Psoas muscle (tissue), 8 donors: ENCODE measurements around the gene PIK3R2. TPM values are rescaled to one million over a fixed set of nuclear protein-coding genes. Genes with fewer than 3 reads are reported as not detected.

Source experiments
- ATAC-seq, 4 donors: fragments of 200-7000 bp; cut with Tn5 transposase; one replicate each; pipeline ENCODE4 v1.9.1; 2020; ENCODE audit warnings: moderate library complexity in 3 of 4, mild to moderate bottlenecking in 2 of 4
- DNase-seq, 2 donors: peaks; one replicate each; pipeline ENCODE4 v3.0.0-alpha.2; 2020
- H3K27ac ChIP-seq: fragments of 200-600 bp; one replicate; pipeline ENCODE4 v1.8.0; 2022
- H3K27me3 ChIP-seq, 3 donors: fragments of 200-600 bp in 1 of 3; one replicate each; pipeline versions ENCODE4 v1.6.1 to v1.8.0; 2013 to 2022; ENCODE audit warnings: low read length in 2 of 3, mild to moderate bottlenecking in 2 of 3, moderate library complexity in 1 of 3; ENCODE audit not compliant: insufficient read depth in 3 of 3
- H3K36me3 ChIP-seq, 2 donors: fragments of 200-600 bp in 1 of 2; one replicate each; pipeline versions ENCODE4 v1.6.1 to v1.8.0; 2013 to 2022; ENCODE audit warnings: low read depth in 1 of 2, mild to moderate bottlenecking in 1 of 2, moderate library complexity in 1 of 2; ENCODE audit not compliant: insufficient read depth in 1 of 2
- H3K4me1 ChIP-seq: fragments of 200-600 bp; one replicate; pipeline ENCODE4 v1.8.0; 2022
- H3K4me3 ChIP-seq: fragments of 200-600 bp; one replicate; pipeline ENCODE4 v1.8.0; 2022; ENCODE audit warnings: mild to moderate bottlenecking
- H3K9me3 ChIP-seq: fragments of 200-600 bp; one replicate; pipeline ENCODE4 v1.8.0; 2022
- WGBS, 3 donors: extraction: QIAGEN DNeasy Blood & Tissue Kit; methylation state at CpG; one replicate each; pipeline versions ENCODE4 v1.1.6 to v1.1.7; 2013; 5-methylcytosine and 5-hydroxymethylcytosine counted together
- intact Hi-C, 2 donors: fragments of 100-400 bp; cut with DNase I; formaldehyde crosslinking; loops; one replicate each; pipeline versions ENCODE4 v1.11.0 to v1.14.2; 2022
- polyA plus RNA-seq, 3 donors: library from polyadenylated mRNA; stranded (reverse); fragments of 200-250 nt; gene quantifications; one replicate each; pipeline ENCODE4 v1.2.3, GENCODE V29; 2013
- total RNA-seq, 4 donors: library from RNA; stranded (reverse); fragmentation: NEBNext Ultra II Directional in 2 of 4; extraction: Animal tissue kit (Norgen Biotek cat#: 25700) in 2 of 4; gene quantifications; one replicate each; pipeline versions ENCODE4 v1.2.1 to v1.2.4, GENCODE V29; 2021 to 2023
- TF ChIP-seq, protein P1 (sequence below): fragments of 200-600 bp; IDR thresholded peaks from one replicate; pipeline ENCODE4 v1.8.0; 2022; ENCODE audit warnings: antibody characterized with exemption
- donor health status: healthy with polysubstance abuse.
- donor health status: DM: no; HTN: no; CAD: no; lungs with moderate emphysema.
- donor health status: Bipolar disorder and iron deficiency.
- donor health status: healthy.
- donor health status: DM: yes; HTN: yes; CAD: no.
- donor health status: DM: no; HTN: no; CAD: no.
- donor health status: DM: no; HTN: no; CAD: no.
- donor health status: DM: yes; HTN: yes; CAD: no.

PIK3R2 gene
- total and polyA plus RNA-seq, 7 donors = 4.6 to 20.8 (median 8.6) TPM

- Histone ChIP-seq H3K4me1 (no peaks in the 10 kb centered on the region), H3K27me3 (no peaks in the 10 kb centered on the region), H3K36me3 (no peaks in the 10 kb centered on the region), H3K27ac (no peak overlapping the region), H3K4me3 (no peak overlapping the region), H3K9me3 (no peaks in the 10 kb centered on the region)
- TF ChIP-seq, protein P1, sequence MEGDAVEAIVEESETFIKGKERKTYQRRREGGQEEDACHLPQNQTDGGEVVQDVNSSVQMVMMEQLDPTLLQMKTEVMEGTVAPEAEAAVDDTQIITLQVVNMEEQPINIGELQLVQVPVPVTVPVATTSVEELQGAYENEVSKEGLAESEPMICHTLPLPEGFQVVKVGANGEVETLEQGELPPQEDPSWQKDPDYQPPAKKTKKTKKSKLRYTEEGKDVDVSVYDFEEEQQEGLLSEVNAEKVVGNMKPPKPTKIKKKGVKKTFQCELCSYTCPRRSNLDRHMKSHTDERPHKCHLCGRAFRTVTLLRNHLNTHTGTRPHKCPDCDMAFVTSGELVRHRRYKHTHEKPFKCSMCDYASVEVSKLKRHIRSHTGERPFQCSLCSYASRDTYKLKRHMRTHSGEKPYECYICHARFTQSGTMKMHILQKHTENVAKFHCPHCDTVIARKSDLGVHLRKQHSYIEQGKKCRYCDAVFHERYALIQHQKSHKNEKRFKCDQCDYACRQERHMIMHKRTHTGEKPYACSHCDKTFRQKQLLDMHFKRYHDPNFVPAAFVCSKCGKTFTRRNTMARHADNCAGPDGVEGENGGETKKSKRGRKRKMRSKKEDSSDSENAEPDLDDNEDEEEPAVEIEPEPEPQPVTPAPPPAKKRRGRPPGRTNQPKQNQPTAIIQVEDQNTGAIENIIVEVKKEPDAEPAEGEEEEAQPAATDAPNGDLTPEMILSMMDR = no peak
- ATAC-seq (no peak), DNase-seq (no peak)
- 66 to 79% (median 67%) methylated on average over 7 of the region's 7 CpGs for WGBS, 3 donors
- intact Hi-C loops = no loop called here
These were observed 61.9 kb downstream of the PIK3R2 start for GRCh38 chr19:18214779-18215433.

GRCh38 chr19:18216789-18217188, 63.8 kb downstream of the PIK3R2 start:
- intact Hi-C loops = no loop called here
- 91 to 96% (median 96%) methylated on average over 8 of the region's 8 CpGs for WGBS, 3 donors
- H3K4me1 ChIP-seq = no peaks in the 10 kb centered on the region
- TF ChIP-seq, protein P1 = no peak
- H3K9me3 ChIP-seq = no peaks in the 10 kb centered on the region
- H3K4me3 ChIP-seq = no peak overlapping the region
- H3K27me3 ChIP-seq = peaks cover 0 to 3% (median 0%) of the 10 kb centered on the region in 3 donors
- no peak for ATAC-seq
- H3K27ac ChIP-seq = no peak overlapping the region
- no peaks in the 10 kb centered on the region for H3K36me3 ChIP-seq
- DNase-seq = no peak

- intact Hi-C loops = no loop called here
- Histone ChIP-seq H3K36me3 (no peaks in the 10 kb centered on the region), H3K4me1 (no peaks in the 10 kb centered on the region), H3K27me3 (peaks cover 0 to 3% (median 0%) of the 10 kb centered on the region in 3 donors), H3K4me3 (no peak overlapping the region), H3K27ac (no peak overlapping the region), H3K9me3 (no peaks in the 10 kb centered on the region)
- TF ChIP-seq, protein P1 = no peak
- 82 to 89% (median 82%) methylated on average over 17 of the region's 17 CpGs for WGBS, 3 donors
- ATAC-seq (no peak), DNase-seq (no peak)
These were observed 65.2 kb downstream of the PIK3R2 start for GRCh38 chr19:18218159-18218558.

- TF ChIP-seq, protein P1 = no peak
- H3K4me1 ChIP-seq = no peaks in the 10 kb centered on the region
- 87 to 97% (median 89%) methylated on average over 3 of the region's 3 CpGs for WGBS, 3 donors
- H3K4me3 ChIP-seq = no peak overlapping the region
- no peak for ATAC-seq
- no peak overlapping the region for H3K27ac ChIP-seq
- DNase-seq = no peak
- intact Hi-C loops = no loop called here
- no peaks in the 10 kb centered on the region for H3K36me3 ChIP-seq
- H3K27me3 ChIP-seq = peaks cover 0 to 3% (median 0%) of the 10 kb centered on the region in 3 donors
- H3K9me3 ChIP-seq = no peaks in the 10 kb centered on the region
These were observed 65.6 kb downstream of the PIK3R2 start for GRCh38 chr19:18218600-18218999.

Other genes with a start within 250 kb of the PIK3R2 start
- 100 to 1,000 TPM in 2 of 4 donors, 10 to 100 TPM in 2; 92.1 to 122 (median 99.6) TPM for gene CCDC124, start 220.1 kb upstream of the PIK3R2 start, total RNA-seq
- gene CCDC124, start 220.1 kb upstream of the PIK3R2 start, polyA plus RNA-seq = 100 to 1,000 TPM; 167 to 266 (median 176) TPM
- not detected for gene KCNN1, start 186.1 kb upstream of the PIK3R2 start, total RNA-seq
- gene KCNN1, start 186.1 kb upstream of the PIK3R2 start, polyA plus RNA-seq = under 1 TPM in 2 of 3 donors, not detected in 1; 0.01 to 0.06 TPM
- 100 to 1,000 TPM in 2 of 4 donors, 10 to 100 TPM in 2; 43.4 to 399 (median 98.4) TPM for gene ARRDC2, start 145.0 kb upstream of the PIK3R2 start, total RNA-seq
- gene ARRDC2, start 145.0 kb upstream of the PIK3R2 start, polyA plus RNA-seq = 100 to 1,000 TPM; 173 to 294 (median 281) TPM
- under 1 TPM; 0.15 to 0.53 (median 0.26) TPM for gene IL12RB1, start 66.2 kb upstream of the PIK3R2 start, total RNA-seq
- under 1 TPM in 2 of 3 donors, not detected in 1; 0.14 to 0.17 TPM for gene IL12RB1, start 66.2 kb upstream of the PIK3R2 start, polyA plus RNA-seq
- 1 to 10 TPM; 1.7 to 5.1 (median 3.2) TPM for gene MAST3, start 55.4 kb upstream of the PIK3R2 start, total RNA-seq
- gene MAST3, start 55.4 kb upstream of the PIK3R2 start, polyA plus RNA-seq = 1 to 10 TPM in 1 of 3 donors, under 1 TPM in 2; 0.34 to 2.5 (median 0.96) TPM
- 10 to 100 TPM in 3 of 4 donors, 1 to 10 TPM in 1; 4.3 to 21.5 (median 12.5) TPM for gene IFI30, start 20.6 kb downstream of the PIK3R2 start, total RNA-seq
- gene IFI30, start 20.6 kb downstream of the PIK3R2 start, polyA plus RNA-seq = 10 to 100 TPM in 1 of 3 donors, 1 to 10 TPM in 2; 1.4 to 11.7 (median 4.7) TPM
- gene MPV17L2, start 40.1 kb downstream of the PIK3R2 start, total RNA-seq = 10 to 100 TPM in 1 of 4 donors, 1 to 10 TPM in 3; 5.9 to 12.7 (median 8.4) TPM
- gene MPV17L2, start 40.1 kb downstream of the PIK3R2 start, polyA plus RNA-seq = 10 to 100 TPM; 19.9 to 23.3 (median 20.7) TPM
- 1 to 10 TPM in 2 of 4 donors, under 1 TPM in 2; 0.86 to 3.6 (median 1.5) TPM for gene RAB3A, start 50.9 kb downstream of the PIK3R2 start, total RNA-seq
- 1 to 10 TPM in 1 of 3 donors, under 1 TPM in 2; 0.44 to 1.4 (median 0.81) TPM for gene RAB3A, start 50.9 kb downstream of the PIK3R2 start, polyA plus RNA-seq
- 1 to 10 TPM in 1 of 4 donors, under 1 TPM in 3; 0.27 to 2.5 (median 0.86) TPM for gene PDE4C, start 73.3 kb downstream of the PIK3R2 start, total RNA-seq
- gene PDE4C, start 73.3 kb downstream of the PIK3R2 start, polyA plus RNA-seq = under 1 TPM; 0.43 to 0.86 (median 0.86) TPM
- gene IQCN, start 121.3 kb downstream of the PIK3R2 start, total RNA-seq = 1 to 10 TPM in 1 of 4 donors, under 1 TPM in 3; 0.32 to 1.5 (median 0.43) TPM
- under 1 TPM; 0.12 to 0.57 (median 0.17) TPM for gene IQCN, start 121.3 kb downstream of the PIK3R2 start, polyA plus RNA-seq
- gene JUND, start 128.5 kb downstream of the PIK3R2 start, total RNA-seq = 10 to 100 TPM; 68.0 to 77.1 (median 72.1) TPM
- 10 to 100 TPM; 22.7 to 40.3 (median 38.9) TPM for gene JUND, start 128.5 kb downstream of the PIK3R2 start, polyA plus RNA-seq
- gene LSM4, start 169.9 kb downstream of the PIK3R2 start, total RNA-seq = 100 to 1,000 TPM in 2 of 4 donors, 10 to 100 TPM in 2; 87.9 to 136 (median 112) TPM
- gene LSM4, start 169.9 kb downstream of the PIK3R2 start, polyA plus RNA-seq = 100 to 1,000 TPM; 118 to 215 (median 139) TPM
- gene PGPEP1, start 187.4 kb downstream of the PIK3R2 start, total RNA-seq = 10 to 100 TPM; 18.3 to 47.8 (median 31.7) TPM
- 10 to 100 TPM in 1 of 3 donors, 1 to 10 TPM in 2; 8.0 to 13.8 (median 9.1) TPM for gene PGPEP1, start 187.4 kb downstream of the PIK3R2 start, polyA plus RNA-seq
- gene GDF15, start 233.0 kb downstream of the PIK3R2 start, total RNA-seq = 1 to 10 TPM in 2 of 4 donors, under 1 TPM in 2; 0.50 to 8.5 (median 2.2) TPM
- gene GDF15, start 233.0 kb downstream of the PIK3R2 start, polyA plus RNA-seq = 10 to 100 TPM in 1 of 3 donors, under 1 TPM in 2; 0.27 to 37.1 (median 0.35) TPM
- gene LRRC25, start 244.5 kb downstream of the PIK3R2 start, total RNA-seq = 1 to 10 TPM; 2.0 to 4.1 (median 2.4) TPM
- gene LRRC25, start 244.5 kb downstream of the PIK3R2 start, polyA plus RNA-seq = 1 to 10 TPM in 2 of 3 donors, under 1 TPM in 1; 0.65 to 5.2 (median 1.3) TPM